GM21528 (cell line): Measurements from ENCODE around the gene NUDT19.

Experiments used
- ATAC-seq: cut with Tn5 transposase; IDR thresholded peaks from one replicate; pipeline ENCODE4 v1.9.1; 2021; ENCODE audit warnings: mild to moderate bottlenecking, moderate library complexity; ENCODE audit not compliant: unreplicated experiment, low FRiP score

The NUDT19 gene

GRCh38 chr19:32757189-32757588 lies 65.6 kb downstream of the NUDT19 start:
- no peak for ATAC-seq
